H9 (cell line): ENCODE measurements around the gene HOXB6. TPM values are rescaled to one million over a fixed set of nuclear protein-coding genes. Genes with fewer than 3 reads are reported as not detected.

Experiments used
- DNase-seq: peaks from one replicate; pipeline ENCODE4 v3.0.0-alpha.2; 2017
- H2AFZ ChIP-seq: one replicate; pipeline ENCODE4 v1.6.1; 2013; ENCODE audit warnings: mild to moderate bottlenecking, low read length, control low read depth, moderate library complexity
- H2AK5ac ChIP-seq: 2 replicates; pipeline ENCODE4 v1.6.1; 2013; ENCODE audit warnings: low read length, control low read depth, mixed read lengths; ENCODE audit not compliant: insufficient read length
- H2BK120ac ChIP-seq: one replicate; pipeline ENCODE4 v1.6.1; 2013; ENCODE audit warnings: low read depth, mild to moderate bottlenecking, low read length, control low read depth, inconsistent platforms; ENCODE audit not compliant: poor library complexity, severe bottlenecking
- H2BK12ac ChIP-seq: 2 replicates; pipeline ENCODE4 v1.6.1; 2013; ENCODE audit warnings: low read length, control low read depth, mixed read lengths, low read depth; ENCODE audit not compliant: insufficient read length
- H2BK15ac ChIP-seq: 2 replicates; pipeline ENCODE4 v1.6.1; 2013; ENCODE audit warnings: low read depth, low read length, control low read depth
- H2BK20ac ChIP-seq: one replicate; pipeline ENCODE4 v1.6.1; 2013; ENCODE audit warnings: low read depth, mild to moderate bottlenecking, low read length, control low read depth, inconsistent platforms; ENCODE audit not compliant: poor library complexity, severe bottlenecking
- H2BK5ac ChIP-seq: 2 replicates; pipeline ENCODE4 v1.6.1; 2013; ENCODE audit warnings: low read length, control low read depth, mixed read lengths; ENCODE audit not compliant: insufficient read length
- H3K14ac ChIP-seq: 2 replicates; pipeline ENCODE4 v1.6.1; 2013; ENCODE audit warnings: low read length, control low read depth; ENCODE audit not compliant: insufficient read depth
- H3K18ac ChIP-seq: 2 replicates; pipeline ENCODE4 v1.6.1; 2013; ENCODE audit warnings: low read depth, mild to moderate bottlenecking, mixed read lengths, low read length, control low read depth; ENCODE audit not compliant: insufficient read length
- H3K23ac ChIP-seq: 2 replicates; pipeline ENCODE4 v1.6.1; 2013; ENCODE audit warnings: low read length, control low read depth, mixed read lengths, low read depth; ENCODE audit not compliant: insufficient read length
- H3K23me2 ChIP-seq: 2 replicates; pipeline ENCODE4 v1.6.1; 2013; ENCODE audit warnings: low read depth, mild to moderate bottlenecking, mixed read lengths, low read length, control low read depth; ENCODE audit not compliant: insufficient read length, poor library complexity, severe bottlenecking
- H3K27ac ChIP-seq: 2 replicates; pipeline ENCODE4 v1.5.1; 2013; ENCODE audit warnings: low read length, control low read depth, mixed read lengths, low read depth; ENCODE audit not compliant: insufficient read length
- H3K27me3 ChIP-seq: 2 replicates; pipeline ENCODE4 v1.6.1; 2013; ENCODE audit warnings: low read length, control low read depth, inconsistent platforms; ENCODE audit not compliant: insufficient read depth
- H3K4ac ChIP-seq: 2 replicates; pipeline ENCODE4 v1.6.1; 2013; ENCODE audit warnings: low read depth, mild to moderate bottlenecking, control low read depth, inconsistent platforms, low read length, moderate library complexity
- H3K4me1 ChIP-seq: 2 replicates; pipeline ENCODE4 v1.6.1; 2013; ENCODE audit warnings: low read length, control low read depth, inconsistent platforms; ENCODE audit not compliant: insufficient read depth
- H3K4me2 ChIP-seq: 2 replicates; pipeline ENCODE4 v1.6.1; 2013; ENCODE audit warnings: low read length, control low read depth, mixed read lengths; ENCODE audit not compliant: insufficient read length, insufficient read depth
- H3K56ac ChIP-seq: 2 replicates; pipeline ENCODE4 v1.6.1; 2013; ENCODE audit warnings: low read depth, mild to moderate bottlenecking, mixed read lengths, low read length, control low read depth; ENCODE audit not compliant: insufficient read length
- H3K79me1 ChIP-seq: 2 replicates; pipeline ENCODE4 v1.6.1; 2013; ENCODE audit warnings: low read depth, mild to moderate bottlenecking, moderate library complexity, low read length, control low read depth, inconsistent platforms; ENCODE audit not compliant: insufficient read depth, poor library complexity, severe bottlenecking
- H3K79me2 ChIP-seq: 2 replicates; pipeline ENCODE4 v1.6.1; 2013; ENCODE audit warnings: low read length, control low read depth, inconsistent platforms; ENCODE audit not compliant: insufficient read depth
- H3K9ac ChIP-seq: 2 replicates; pipeline ENCODE4 v1.6.1; 2013; ENCODE audit warnings: low read length, control low read depth, mixed read lengths; ENCODE audit not compliant: insufficient read length; ENCODE audit errors: extremely low read depth
- H3K9me3 ChIP-seq: one replicate; pipeline ENCODE4 v1.6.1; 2013; ENCODE audit warnings: low read depth, low read length, inconsistent platforms; ENCODE audit not compliant: control insufficient read depth
- H3T11ph ChIP-seq: one replicate; pipeline ENCODE4 v1.6.1; 2013; ENCODE audit warnings: mild to moderate bottlenecking, low read length, control low read depth, inconsistent platforms
- H4K20me1 ChIP-seq: one replicate; pipeline ENCODE4 v1.6.1; 2013; ENCODE audit not compliant: control insufficient read depth, insufficient read length, insufficient read depth
- H4K5ac ChIP-seq: 2 replicates; pipeline ENCODE4 v1.6.1; 2013; ENCODE audit warnings: low read depth, mild to moderate bottlenecking, mixed read lengths, low read length, control low read depth; ENCODE audit not compliant: insufficient read length
- H4K8ac ChIP-seq: replicated peaks from 2 replicates; pipeline ENCODE4 v1.6.1; 2013; ENCODE audit warnings: low read length, control low read depth, mixed read lengths, low read depth; ENCODE audit not compliant: insufficient read length
- H4K91ac ChIP-seq: 2 replicates; pipeline ENCODE4 v1.6.1; 2013; ENCODE audit warnings: low read depth, mild to moderate bottlenecking, moderate library complexity, mixed read lengths, low read length, control low read depth; ENCODE audit not compliant: insufficient read length
- H3K27ac Mint-ChIP-seq, 3 experiments: 2 replicates in 2 of 3; 3 replicates in 1 of 3; pipeline ENCODE4 v1.8.0; 2020 to 2021; ENCODE audit warnings: mixed read lengths in 3 of 3, mild to moderate bottlenecking in 1 of 3, moderate library complexity in 1 of 3
- H3K27me3 Mint-ChIP-seq: 2 replicates; pipeline ENCODE4 v1.8.0; 2021; ENCODE audit warnings: low read depth, mild to moderate bottlenecking, moderate library complexity, mixed read lengths
- H3K36me3 Mint-ChIP-seq, 3 experiments: 2 replicates in 2 of 3; 3 replicates in 1 of 3; pipeline ENCODE4 v1.8.0; 2020 to 2021; ENCODE audit warnings: low read depth in 3 of 3, mixed read lengths in 3 of 3; ENCODE audit not compliant: insufficient read depth in 1 of 3
- H3K4me1 Mint-ChIP-seq, 2 experiments: 2 replicates each; pipeline ENCODE4 v1.8.0; 2020; ENCODE audit warnings: mixed read lengths in 2 of 2
- H3K4me3 Mint-ChIP-seq, 2 experiments: 2 replicates in 1 of 2; 3 replicates in 1 of 2; pipeline ENCODE4 v1.8.0; 2020 to 2021; ENCODE audit warnings: mild to moderate bottlenecking in 2 of 2, mixed read lengths in 2 of 2, moderate library complexity in 1 of 2
- H3K9me3 Mint-ChIP-seq, 2 experiments: 2 replicates in 1 of 2; 3 replicates in 1 of 2; pipeline ENCODE4 v1.8.0; 2020; ENCODE audit warnings: mild to moderate bottlenecking in 2 of 2, mixed read lengths in 2 of 2, moderate library complexity in 1 of 2
- WGBS: extraction: QIAGEN DNeasy Blood & Tissue Kit; methylation state at CpG from one replicate; pipeline ENCODE4 v1.1.7; 2013; ENCODE audit warnings: missing lambda C conversion rate, low lambda C conversion rate, mixed read lengths; ENCODE audit not compliant: insufficient read length; ENCODE audit errors: extremely low coverage; 5-methylcytosine and 5-hydroxymethylcytosine counted together
- total RNA-seq: library from RNA; stranded (reverse); gene quantifications from 2 replicates; pipeline ENCODE4 v1.2.1, GENCODE V29; 2021
- TF ChIP-seq, protein P1 (sequence below): fragments of 200-600 bp; sonication (generic); conservative IDR thresholded peaks from 3 replicates; pipeline ENCODE4 v1.8.0; 2021; ENCODE audit warnings: antibody characterized with exemption, mild to moderate bottlenecking

The HOXB6 gene
- total RNA-seq, 1 experiment from 2014 or later = not detected

DNA sequence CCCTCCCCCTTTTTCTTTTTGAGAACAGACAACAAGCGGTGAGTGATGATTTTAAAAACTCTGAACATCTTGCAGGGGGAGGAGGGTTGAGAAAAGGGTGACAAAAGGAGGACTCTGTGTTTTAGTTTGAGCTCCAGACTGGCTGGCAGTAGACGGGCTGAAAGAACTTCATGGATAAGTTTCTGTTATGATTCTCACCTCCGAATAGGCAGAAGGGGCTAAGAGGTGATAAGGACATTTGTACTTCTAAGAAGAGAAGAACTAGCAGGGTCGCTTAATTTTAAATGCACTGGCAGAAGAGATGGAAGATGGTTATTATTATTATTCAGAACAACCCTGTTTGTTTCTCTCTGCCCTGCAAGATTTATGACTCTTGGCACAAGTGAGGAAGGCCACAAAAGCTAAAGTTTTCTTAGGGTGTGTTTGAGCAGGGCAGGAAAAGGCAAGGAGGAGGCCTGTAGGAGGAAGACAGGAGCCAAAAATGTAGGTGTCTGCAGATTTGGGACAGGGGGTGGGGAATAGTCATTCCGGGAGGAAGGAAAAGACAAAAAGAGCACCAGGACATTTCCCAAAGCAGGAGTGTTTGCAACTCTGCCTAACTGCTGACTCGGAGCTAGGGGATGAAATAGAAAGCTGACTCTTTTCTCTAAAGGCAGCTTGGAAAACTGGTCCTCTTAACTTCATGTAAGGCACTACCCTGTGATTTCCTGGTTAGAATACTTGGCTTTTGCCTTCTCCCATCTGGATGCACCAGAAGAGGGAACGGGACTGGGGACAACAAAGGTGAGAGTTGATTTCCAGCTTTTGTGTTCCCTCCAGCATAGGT lies 48.0 kb downstream of the HOXB6 start:
- H3K23me2 ChIP-seq = no peaks in the 10 kb centered on the region
- H3K4me1 Mint-ChIP-seq = peaks cover 8 to 24% of the 10 kb centered on the region in 2 experiments
- H4K91ac ChIP-seq = no peak overlapping the region
- TF ChIP-seq, protein P1, sequence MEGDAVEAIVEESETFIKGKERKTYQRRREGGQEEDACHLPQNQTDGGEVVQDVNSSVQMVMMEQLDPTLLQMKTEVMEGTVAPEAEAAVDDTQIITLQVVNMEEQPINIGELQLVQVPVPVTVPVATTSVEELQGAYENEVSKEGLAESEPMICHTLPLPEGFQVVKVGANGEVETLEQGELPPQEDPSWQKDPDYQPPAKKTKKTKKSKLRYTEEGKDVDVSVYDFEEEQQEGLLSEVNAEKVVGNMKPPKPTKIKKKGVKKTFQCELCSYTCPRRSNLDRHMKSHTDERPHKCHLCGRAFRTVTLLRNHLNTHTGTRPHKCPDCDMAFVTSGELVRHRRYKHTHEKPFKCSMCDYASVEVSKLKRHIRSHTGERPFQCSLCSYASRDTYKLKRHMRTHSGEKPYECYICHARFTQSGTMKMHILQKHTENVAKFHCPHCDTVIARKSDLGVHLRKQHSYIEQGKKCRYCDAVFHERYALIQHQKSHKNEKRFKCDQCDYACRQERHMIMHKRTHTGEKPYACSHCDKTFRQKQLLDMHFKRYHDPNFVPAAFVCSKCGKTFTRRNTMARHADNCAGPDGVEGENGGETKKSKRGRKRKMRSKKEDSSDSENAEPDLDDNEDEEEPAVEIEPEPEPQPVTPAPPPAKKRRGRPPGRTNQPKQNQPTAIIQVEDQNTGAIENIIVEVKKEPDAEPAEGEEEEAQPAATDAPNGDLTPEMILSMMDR = no peak
- H3K79me2 ChIP-seq = no peaks in the 10 kb centered on the region
- no peak overlapping the region for H3K4ac ChIP-seq
- H3K4me3 Mint-ChIP-seq = no peak overlapping the region
- no peak overlapping the region for H2BK12ac ChIP-seq
- no peak overlapping the region for H3K27ac Mint-ChIP-seq
- H3T11ph ChIP-seq = no peak overlapping the region
- no peak overlapping the region for H3K56ac ChIP-seq
- no CpG with 5 or more reads among the region's 7 CpGs for WGBS
- no peak overlapping the region for H2BK120ac ChIP-seq
- no peak overlapping the region for H2BK15ac ChIP-seq
- no peaks in the 10 kb centered on the region for H3K9me3 ChIP-seq
- peaks cover 3% of the 10 kb centered on the region for H4K20me1 ChIP-seq
- no peak overlapping the region for H4K8ac ChIP-seq
- H3K9me3 Mint-ChIP-seq = peaks cover 9% of the 10 kb centered on the region in 2 experiments; a peak in 4 of 5 replicates
- no peak overlapping the region for H3K14ac ChIP-seq
- H3K36me3 Mint-ChIP-seq = peaks cover 0 to 2% (median 0%) of the 10 kb centered on the region in 3 experiments; a peak in 1 of 7 replicates
- no peak overlapping the region for H2BK5ac ChIP-seq
- no peak overlapping the region for H4K5ac ChIP-seq
- no peak overlapping the region for H3K9ac ChIP-seq
- H2BK20ac ChIP-seq = no peak overlapping the region
- no peak overlapping the region for H3K27ac ChIP-seq
- no peak overlapping the region for H2AFZ ChIP-seq
- H3K27me3 Mint-ChIP-seq = peaks cover 99% of the 10 kb centered on the region
- peaks cover 96% of the 10 kb centered on the region for H3K27me3 ChIP-seq
- H3K18ac ChIP-seq = no peak overlapping the region
- no peaks in the 10 kb centered on the region for H3K79me1 ChIP-seq
- no peaks in the 10 kb centered on the region for H3K4me1 ChIP-seq
- H3K4me2 ChIP-seq = no peak overlapping the region
- no peak overlapping the region for H3K23ac ChIP-seq
- H2AK5ac ChIP-seq = no peak overlapping the region
- no peak for DNase-seq
